ENCODE results near the gene DPP6.

The DPP6 gene

DNA sequence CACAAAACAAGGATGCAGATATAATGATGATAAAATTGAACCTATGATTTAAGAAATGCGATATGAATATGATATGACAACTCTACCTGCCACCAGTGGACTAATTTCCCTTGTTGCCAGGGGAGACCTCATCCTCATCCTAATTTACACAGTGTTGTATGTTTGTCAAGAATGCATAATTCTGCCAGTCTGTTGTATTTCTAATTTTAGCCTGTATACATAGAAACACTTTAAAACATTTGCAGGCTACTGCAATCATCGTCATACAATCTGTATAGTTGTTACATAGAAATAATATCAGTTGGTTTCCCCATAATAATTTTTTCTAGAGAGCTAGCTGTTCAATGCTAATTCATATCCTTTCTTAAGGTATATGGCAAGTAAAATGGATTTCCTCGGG is 274.2 kb downstream of the DPP6 start:
- no peaks in the 10 kb centered on the region for H3K36me3 ChIP-seq (ENCODE audit: control insufficient read depth, insufficient read depth, low read length)
- H3K4me3 ChIP-seq (replicated peaks; ENCODE audit: low read depth, low read length) = no peak overlapping the region
- TF ChIP-seq, protein P1, sequence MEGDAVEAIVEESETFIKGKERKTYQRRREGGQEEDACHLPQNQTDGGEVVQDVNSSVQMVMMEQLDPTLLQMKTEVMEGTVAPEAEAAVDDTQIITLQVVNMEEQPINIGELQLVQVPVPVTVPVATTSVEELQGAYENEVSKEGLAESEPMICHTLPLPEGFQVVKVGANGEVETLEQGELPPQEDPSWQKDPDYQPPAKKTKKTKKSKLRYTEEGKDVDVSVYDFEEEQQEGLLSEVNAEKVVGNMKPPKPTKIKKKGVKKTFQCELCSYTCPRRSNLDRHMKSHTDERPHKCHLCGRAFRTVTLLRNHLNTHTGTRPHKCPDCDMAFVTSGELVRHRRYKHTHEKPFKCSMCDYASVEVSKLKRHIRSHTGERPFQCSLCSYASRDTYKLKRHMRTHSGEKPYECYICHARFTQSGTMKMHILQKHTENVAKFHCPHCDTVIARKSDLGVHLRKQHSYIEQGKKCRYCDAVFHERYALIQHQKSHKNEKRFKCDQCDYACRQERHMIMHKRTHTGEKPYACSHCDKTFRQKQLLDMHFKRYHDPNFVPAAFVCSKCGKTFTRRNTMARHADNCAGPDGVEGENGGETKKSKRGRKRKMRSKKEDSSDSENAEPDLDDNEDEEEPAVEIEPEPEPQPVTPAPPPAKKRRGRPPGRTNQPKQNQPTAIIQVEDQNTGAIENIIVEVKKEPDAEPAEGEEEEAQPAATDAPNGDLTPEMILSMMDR (IDR thresholded peaks at IDR 0.05; ENCODE audit: insufficient read depth, low read length, poor library complexity, severe bottlenecking) = no peak
- no peaks in the 10 kb centered on the region for H3K27me3 ChIP-seq (replicated peaks; ENCODE audit: control insufficient read depth, insufficient read depth, low read length)
- DNase-seq (ENCODE audit: extremely low read depth, insufficient read length) = no peak

DNA sequence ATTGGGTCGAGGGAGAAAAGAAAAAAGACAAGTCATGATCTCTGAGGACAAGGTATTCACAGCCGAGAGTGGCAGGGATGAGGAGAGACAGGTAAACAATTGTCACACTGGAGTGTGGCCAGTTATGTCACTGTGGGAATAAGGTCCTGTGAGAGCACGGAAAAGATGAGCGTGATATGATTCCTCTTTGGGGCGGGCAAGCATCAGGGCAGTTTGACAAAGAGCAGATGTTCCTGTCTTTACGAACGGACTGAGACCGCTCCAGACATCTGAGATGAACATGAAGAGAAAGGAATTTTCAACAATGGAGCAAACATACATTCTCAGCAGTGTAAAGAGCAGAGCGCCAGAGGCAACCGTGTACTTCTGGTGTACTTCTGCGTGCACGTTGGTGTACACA is 278.1 kb downstream of the DPP6 start:
- no peaks in the 10 kb centered on the region for H3K36me3 ChIP-seq (ENCODE audit: control insufficient read depth, insufficient read depth, low read length)
- TF ChIP-seq, protein P1 (IDR thresholded peaks at IDR 0.05; ENCODE audit: insufficient read depth, low read length, poor library complexity, severe bottlenecking) = no peak
- H3K27me3 ChIP-seq (replicated peaks; ENCODE audit: control insufficient read depth, insufficient read depth, low read length) = no peaks in the 10 kb centered on the region
- H3K4me3 ChIP-seq (replicated peaks; ENCODE audit: low read depth, low read length) = no peak overlapping the region
- DNase-seq (ENCODE audit: extremely low read depth, insufficient read length) = no peak

DNA sequence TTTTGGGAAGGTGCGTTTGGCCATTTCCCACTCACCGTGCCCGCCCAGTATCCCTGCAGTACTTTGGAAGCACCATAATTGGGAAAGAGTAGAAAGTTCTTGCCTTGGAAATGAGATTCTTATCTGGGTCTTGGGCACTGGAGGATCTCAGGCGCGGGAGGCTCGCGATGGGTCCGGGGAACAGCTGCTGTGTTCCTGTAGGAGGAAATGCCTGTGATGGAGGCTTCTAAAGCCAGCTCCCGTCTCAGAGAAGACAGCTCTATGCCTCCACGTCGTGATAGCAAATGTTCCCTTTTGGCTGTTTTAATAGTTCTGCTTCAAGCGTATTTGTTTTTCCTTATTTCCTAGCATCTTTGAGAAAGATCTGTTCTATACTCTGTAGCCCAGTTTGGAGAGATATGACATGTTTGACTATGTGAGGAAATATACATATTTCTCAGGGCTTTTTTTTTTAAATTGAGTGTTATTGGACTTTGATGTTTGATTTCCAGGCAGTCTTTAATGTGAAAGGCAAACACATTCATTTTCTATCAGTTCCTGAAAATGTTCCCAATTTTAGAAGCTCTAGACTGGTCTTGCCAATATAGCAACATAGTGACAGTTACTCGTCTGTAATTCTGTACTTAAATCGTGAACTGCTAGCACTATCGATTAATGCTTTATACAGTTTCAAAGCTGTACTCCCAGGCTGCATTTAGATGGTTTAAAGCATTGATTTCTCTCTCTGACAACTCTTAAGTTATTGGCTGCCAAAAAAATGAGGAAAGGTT is 280.8 kb downstream of the DPP6 start:
- DNase-seq (ENCODE audit: extremely low read depth, insufficient read length) = no peak
- TF ChIP-seq, protein P1 (IDR thresholded peaks at IDR 0.05; ENCODE audit: insufficient read depth, low read length, poor library complexity, severe bottlenecking) = no peak
- H3K36me3 ChIP-seq (ENCODE audit: control insufficient read depth, insufficient read depth, low read length) = no peaks in the 10 kb centered on the region
- H3K27me3 ChIP-seq (replicated peaks; ENCODE audit: control insufficient read depth, insufficient read depth, low read length) = no peaks in the 10 kb centered on the region
- H3K4me3 ChIP-seq (replicated peaks; ENCODE audit: low read depth, low read length) = no peak overlapping the region

DNA sequence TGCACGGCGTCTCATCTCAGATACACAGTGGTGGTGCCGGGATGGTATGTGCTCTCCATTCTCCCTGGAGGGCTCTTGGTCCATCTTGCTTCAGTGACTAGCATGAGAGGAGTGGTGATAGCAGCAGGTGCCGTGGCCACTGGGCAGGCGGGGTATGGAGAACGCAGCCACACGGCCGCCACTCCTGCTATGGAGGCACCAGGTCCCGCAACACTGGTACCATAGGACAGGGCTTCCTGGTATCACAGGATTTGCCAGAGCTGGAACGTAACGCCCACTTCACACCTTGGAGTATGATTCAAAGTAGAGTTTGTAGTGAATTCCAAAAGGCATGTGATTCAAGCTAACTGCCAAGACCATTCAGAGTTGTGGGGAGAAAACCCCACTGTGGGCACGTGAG is 284.1 kb downstream of the DPP6 start:
- no peak overlapping the region for H3K4me3 ChIP-seq (replicated peaks; ENCODE audit: low read depth, low read length)
- DNase-seq (ENCODE audit: extremely low read depth, insufficient read length) = no peak
- H3K27me3 ChIP-seq (replicated peaks; ENCODE audit: control insufficient read depth, insufficient read depth, low read length) = no peaks in the 10 kb centered on the region
- TF ChIP-seq, protein P1 (IDR thresholded peaks at IDR 0.05; ENCODE audit: insufficient read depth, low read length, poor library complexity, severe bottlenecking) = no peak
- H3K36me3 ChIP-seq (ENCODE audit: control insufficient read depth, insufficient read depth, low read length) = no peaks in the 10 kb centered on the region

DNA sequence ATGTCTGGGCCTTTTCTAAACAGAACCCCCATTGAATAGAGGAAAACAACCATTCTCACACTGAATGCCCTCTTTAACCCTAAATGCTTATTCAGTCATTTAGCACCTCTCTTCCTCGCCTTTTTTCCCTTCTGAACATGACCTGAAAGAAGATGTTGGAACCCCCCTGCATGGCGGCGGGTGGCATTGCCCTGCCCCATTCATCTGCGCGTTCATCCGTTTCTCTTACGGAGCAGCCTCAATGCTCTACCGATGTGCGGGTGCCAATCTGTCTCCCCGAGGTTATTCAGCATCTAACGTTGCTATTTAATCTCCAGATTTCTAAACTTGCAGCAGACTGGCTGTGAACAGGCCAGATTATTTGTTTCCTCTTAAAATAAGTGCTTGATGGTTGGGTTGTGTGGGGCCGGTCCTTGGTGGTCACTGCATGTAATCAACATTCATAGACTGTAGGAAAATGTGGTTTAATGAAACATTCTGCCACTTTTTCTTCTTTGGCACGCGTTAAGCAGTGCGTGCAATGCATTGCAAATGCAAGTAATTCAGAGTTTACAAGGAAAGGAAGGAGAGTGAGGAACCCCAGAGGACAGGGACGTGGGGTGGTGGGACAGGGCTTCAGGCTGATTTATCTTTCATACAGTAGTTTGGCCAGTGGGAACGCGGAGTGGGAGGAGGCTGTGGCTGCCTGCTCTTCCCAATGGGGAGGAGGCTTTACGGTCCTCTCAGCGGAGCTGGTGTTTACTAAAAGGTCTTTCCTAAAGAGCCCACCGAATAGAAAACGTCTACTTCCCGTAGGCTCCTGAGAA is 286.7 kb downstream of the DPP6 start:
- no peak overlapping the region for H3K4me3 ChIP-seq (replicated peaks; ENCODE audit: low read depth, low read length)
- H3K36me3 ChIP-seq (ENCODE audit: control insufficient read depth, insufficient read depth, low read length) = no peaks in the 10 kb centered on the region
- no peak for DNase-seq (ENCODE audit: extremely low read depth, insufficient read length)
- TF ChIP-seq, protein P1 (IDR thresholded peaks at IDR 0.05; ENCODE audit: insufficient read depth, low read length, poor library complexity, severe bottlenecking) = no peak
- no peaks in the 10 kb centered on the region for H3K27me3 ChIP-seq (replicated peaks; ENCODE audit: control insufficient read depth, insufficient read depth, low read length)

Measured in GM06990 (cell line).